Epithelial cell of esophagus (primary cell): ENCODE results near the gene FAHD1.
A peak's percentile ranks its signal among the peaks of the same experiment; 100 is the strongest.

Experiments
- DNase-seq: peaks from one replicate; pipeline ENCODE4 v3.0.0; 2010; ENCODE audit warnings: low read depth
- H3K4me3 ChIP-seq: 2 replicates; pipeline ENCODE4 v1.5.1; 2011; ENCODE audit warnings: mild to moderate bottlenecking, low read length, control low read depth
- TF ChIP-seq, protein P1 (sequence below): IDR thresholded peaks from 2 replicates; pipeline ENCODE4 v1.5.1; 2011; ENCODE audit warnings: low read depth, mild to moderate bottlenecking, low read length, control low read depth, inconsistent platforms; ENCODE audit not compliant: insufficient read depth; ENCODE audit errors: missing control alignments

FAHD1 gene

DNA sequence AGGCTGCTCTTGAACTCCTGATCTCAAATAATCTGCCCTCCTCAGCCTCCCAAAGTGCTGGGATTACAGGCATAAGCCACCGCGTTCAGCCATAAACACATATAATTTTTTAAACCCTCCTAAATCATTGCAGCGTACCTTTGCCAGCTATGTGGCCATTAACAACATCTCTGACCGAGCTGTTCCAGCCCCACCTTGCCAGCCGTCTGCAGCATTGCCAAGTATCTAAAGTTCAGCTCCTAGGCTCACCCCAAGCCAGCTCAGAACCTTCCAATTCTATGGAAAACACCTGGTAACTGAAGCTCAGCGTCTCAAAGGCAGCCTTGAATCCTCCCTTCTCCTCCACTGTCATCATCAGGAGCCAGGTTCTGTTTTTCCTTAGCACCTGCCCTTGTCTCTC is 50.1 kb downstream of the FAHD1 start:
- TF ChIP-seq, protein P1, sequence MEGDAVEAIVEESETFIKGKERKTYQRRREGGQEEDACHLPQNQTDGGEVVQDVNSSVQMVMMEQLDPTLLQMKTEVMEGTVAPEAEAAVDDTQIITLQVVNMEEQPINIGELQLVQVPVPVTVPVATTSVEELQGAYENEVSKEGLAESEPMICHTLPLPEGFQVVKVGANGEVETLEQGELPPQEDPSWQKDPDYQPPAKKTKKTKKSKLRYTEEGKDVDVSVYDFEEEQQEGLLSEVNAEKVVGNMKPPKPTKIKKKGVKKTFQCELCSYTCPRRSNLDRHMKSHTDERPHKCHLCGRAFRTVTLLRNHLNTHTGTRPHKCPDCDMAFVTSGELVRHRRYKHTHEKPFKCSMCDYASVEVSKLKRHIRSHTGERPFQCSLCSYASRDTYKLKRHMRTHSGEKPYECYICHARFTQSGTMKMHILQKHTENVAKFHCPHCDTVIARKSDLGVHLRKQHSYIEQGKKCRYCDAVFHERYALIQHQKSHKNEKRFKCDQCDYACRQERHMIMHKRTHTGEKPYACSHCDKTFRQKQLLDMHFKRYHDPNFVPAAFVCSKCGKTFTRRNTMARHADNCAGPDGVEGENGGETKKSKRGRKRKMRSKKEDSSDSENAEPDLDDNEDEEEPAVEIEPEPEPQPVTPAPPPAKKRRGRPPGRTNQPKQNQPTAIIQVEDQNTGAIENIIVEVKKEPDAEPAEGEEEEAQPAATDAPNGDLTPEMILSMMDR = no peak

DNA sequence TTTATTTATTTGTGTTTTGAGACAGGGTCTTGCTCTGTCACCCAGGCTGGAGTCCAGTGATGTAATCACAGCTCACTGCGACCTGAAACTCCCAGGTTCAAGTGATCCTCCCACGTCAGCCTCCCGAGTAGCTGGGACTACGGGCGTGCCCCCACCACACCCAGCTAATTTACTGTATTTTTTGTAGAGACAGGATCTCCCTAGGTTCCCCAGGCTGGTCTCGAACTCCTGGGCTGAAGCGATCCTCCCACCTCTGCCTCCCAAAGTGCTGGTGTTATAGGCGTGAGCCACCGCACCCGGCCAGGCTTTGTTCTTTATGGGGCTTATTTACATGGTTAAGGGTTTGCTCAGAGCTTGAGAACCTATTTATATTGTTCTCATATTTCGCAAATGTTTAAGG is 50.8 kb downstream of the FAHD1 start:
- TF ChIP-seq, protein P1 = no peak
- no peak overlapping the region for H3K4me3 ChIP-seq
- peak; percentile 14 for DNase-seq

More for the DNA sequence above, 50.1 kb downstream of the FAHD1 start:
- H3K4me3 ChIP-seq = no peak overlapping the region
- no peak for DNase-seq

DNA sequence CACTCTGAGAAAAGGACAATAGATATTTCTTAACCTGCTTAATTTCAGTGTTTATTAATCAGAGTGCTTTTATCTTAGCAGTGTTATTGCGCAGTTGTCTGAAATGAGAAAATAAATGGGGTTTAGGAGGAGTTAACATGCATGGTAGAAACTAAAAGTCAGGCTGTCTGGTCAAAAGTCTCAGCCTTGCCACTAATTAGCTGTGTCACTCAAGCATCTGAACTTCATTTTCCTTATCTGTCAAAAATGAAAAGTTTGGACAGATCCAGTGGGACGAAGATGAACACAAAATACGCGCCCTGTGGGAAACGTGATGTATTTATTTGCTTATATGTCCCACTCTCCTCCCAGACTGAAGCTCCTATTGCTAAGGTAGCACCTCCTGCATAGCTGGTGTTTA is 51.2 kb downstream of the FAHD1 start:
- H3K4me3 ChIP-seq = no peak overlapping the region
- TF ChIP-seq, protein P1 = no peak
- no peak for DNase-seq
